ENCODE data around the gene ITPK1.

ITPK1 gene

DNA sequence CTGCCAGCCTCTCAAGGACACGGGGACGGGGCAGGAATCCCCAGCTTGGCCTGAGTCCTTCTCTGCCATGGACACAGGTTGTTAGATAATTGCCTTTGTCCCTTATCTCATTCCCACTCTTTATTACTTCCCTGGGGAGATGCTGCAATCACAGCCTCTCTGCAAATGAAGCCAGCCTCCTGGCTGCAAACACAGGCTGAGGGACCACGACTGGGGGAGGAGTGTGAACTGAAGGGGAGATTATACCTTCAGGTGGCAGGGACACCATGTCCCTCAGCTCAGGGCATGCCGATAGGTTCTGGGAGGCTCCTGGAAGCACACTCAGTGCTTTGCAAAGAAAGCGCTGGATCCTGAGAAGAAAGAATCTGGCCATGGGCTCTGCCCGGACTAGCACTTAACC, 208.9 kb downstream of the ITPK1 start:
- DNase-seq, result no peak

- no peak for DNase-seq
Observed at GRCh38 chr14:92906420-92906819, 209.3 kb downstream of the ITPK1 start.

- DNase-seq, result no peak
Observed at GRCh38 chr14:92905667-92906066, 210.1 kb downstream of the ITPK1 start.

DNA sequence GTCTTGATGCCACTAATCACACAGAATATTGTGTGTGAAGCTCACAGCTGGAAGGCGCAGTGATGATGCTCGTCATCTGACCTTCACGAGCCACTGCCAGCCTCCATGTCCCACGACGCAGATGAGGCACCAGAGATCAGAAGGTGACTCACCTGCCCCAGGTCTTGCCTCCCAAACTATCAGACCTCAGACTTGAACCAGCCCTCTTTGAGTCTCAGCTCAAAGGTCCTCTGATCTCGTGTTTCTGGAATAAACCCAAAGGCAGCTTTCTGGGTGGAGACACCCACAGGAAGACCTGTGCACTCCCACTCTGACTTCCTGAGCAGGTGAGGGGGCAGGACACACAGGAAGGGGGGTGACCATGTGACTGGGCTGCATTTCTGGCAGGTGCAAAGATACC, 212.4 kb downstream of the ITPK1 start:
- no peak for DNase-seq

DNA sequence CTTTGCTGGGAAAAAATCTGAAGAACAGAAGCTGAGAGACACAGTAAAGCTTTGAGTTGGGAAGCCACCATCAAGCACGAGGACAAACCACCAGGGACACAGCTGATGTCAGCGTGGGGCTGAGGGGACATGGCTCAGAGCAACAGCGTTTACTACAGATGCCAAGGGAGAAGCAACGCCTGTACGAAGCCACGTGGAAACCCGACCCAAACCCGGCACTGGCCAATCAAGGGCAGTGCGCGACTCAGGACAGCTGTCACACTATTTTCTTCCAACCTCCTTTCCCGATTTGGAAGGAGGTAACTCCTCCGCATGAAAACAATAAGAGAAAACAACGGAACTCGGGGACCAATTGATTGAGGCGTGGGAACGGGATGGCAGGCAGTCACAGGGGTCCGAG, 213.0 kb downstream of the ITPK1 start:
- no peak for DNase-seq

- no peak for DNase-seq
Observed at GRCh38 chr14:92902191-92902590, 213.5 kb downstream of the ITPK1 start.

GRCh38 chr14:92900660-92901059, 215.1 kb downstream of the ITPK1 start:
- no peak for DNase-seq

DNA sequence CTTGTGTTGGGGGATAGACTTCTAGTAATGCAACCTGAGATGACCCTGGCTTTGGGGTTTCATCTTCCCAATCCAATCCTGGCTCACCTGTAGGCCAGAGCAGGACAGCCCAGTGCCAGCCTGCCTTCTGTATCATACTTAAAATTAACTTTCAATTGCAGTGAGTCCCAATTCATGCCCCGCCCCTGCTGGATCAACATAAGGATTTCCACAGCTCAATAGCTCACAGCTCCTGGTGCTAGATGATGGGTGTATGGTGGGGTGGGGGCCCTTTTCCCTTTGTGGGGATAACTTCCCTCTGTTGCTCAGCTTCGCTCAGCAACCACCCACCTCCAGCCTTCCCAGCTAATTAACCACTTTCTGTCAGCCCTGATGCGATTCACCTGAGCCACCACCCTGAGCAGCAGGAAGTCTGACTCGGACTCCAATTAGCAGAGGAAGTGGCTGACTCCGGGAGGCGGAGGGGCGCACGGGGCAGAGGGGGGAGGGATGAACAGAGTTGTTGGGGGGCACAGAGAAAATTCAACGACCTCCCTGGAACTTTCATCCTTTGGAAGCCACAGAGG, 217.1 kb downstream of the ITPK1 start:
- no peak for DNase-seq

- DNase-seq, result no peak
Observed at GRCh38 chr14:92897922-92898565, 217.7 kb downstream of the ITPK1 start.

- no peak for DNase-seq
Observed at GRCh38 chr14:92895352-92895878, 220.3 kb downstream of the ITPK1 start.

DNA sequence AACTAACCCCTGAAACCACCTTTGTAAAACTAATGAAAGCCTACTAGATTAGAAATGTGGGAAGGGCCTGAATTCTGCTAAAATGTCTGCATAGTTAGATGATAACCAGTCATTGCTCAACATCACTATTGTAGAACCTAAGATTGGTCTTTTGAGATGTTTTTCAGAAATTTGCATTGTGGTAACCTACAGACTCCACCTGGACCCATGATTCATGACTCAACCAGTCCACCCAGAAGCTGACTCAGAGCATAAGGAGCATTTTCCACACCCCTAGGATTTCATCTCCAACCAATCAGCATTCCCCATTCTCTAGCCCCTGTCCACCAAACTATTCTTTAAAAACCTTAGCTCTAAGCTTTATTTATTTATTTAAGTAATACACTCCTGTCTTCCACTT, 223.1 kb downstream of the ITPK1 start:
- DNase-seq, result no peak

- no peak for DNase-seq
Observed at GRCh38 chr14:92890830-92891588, 224.7 kb downstream of the ITPK1 start.

DNA sequence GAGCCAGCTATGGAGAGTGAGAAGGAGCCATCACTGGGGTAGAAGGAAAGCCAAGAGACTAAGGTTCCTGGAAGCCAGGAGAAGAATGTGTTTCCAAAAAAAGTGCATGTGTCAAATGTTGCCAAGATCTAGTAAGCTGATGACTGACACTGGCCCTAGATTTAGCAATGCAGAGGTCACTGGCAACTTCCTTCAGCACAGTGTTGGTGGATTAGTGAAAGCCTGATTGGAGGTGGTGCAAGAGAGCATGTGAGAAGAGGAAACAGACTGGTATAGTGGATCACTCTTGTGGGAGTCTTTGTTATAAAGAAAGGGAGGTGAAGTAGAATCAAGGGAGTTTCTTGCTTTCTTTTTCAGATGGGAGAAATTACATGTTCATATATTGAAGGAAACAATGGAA, 226.8 kb downstream of the ITPK1 start:
- no peak for DNase-seq

- DNase-seq, result no peak
Observed at GRCh38 chr14:92887157-92887556, 228.6 kb downstream of the ITPK1 start.

All from NCI-H2107 (cell line).